Muscle of leg (tissue), 11 donors: ENCODE results near the gene PAX6. TPM values are rescaled to one million over a fixed set of nuclear protein-coding genes. Genes with fewer than 3 reads are reported as not detected.

Experiments used
- DNase-seq: peaks from one replicate; pipeline ENCODE4 v3.0.0; 2013
- H3K27ac ChIP-seq: one replicate; pipeline ENCODE4 v1.5.1; 2013; ENCODE audit warnings: mild to moderate bottlenecking, low read length, control low read depth
- H3K27me3 ChIP-seq: one replicate; pipeline ENCODE4 v1.6.1; 2013; ENCODE audit warnings: low read length; ENCODE audit not compliant: control insufficient read depth, insufficient read depth
- H3K36me3 ChIP-seq: one replicate; pipeline ENCODE4 v1.6.1; 2013; ENCODE audit warnings: low read length; ENCODE audit not compliant: control insufficient read depth, insufficient read depth
- H3K4me1 ChIP-seq: one replicate; pipeline ENCODE4 v1.6.1; 2013; ENCODE audit warnings: low read length; ENCODE audit not compliant: control insufficient read depth, insufficient read depth
- H3K4me3 ChIP-seq: one replicate; pipeline ENCODE4 v1.5.1; 2013; ENCODE audit warnings: low read length, control low read depth
- H3K9me3 ChIP-seq: replicated peaks from 2 replicates; pipeline ENCODE4 v1.6.1; 2013; ENCODE audit warnings: low read depth, low read length; ENCODE audit not compliant: control insufficient read depth
- WGBS: methylation state at CpG from one replicate; pipeline ENCODE4 v1.1.5; 2013; ENCODE audit warnings: missing lambda C conversion rate; ENCODE audit not compliant: insufficient coverage; 5-methylcytosine and 5-hydroxymethylcytosine counted together
- polyA plus RNA-seq, 8 donors: library from polyadenylated mRNA; unstranded; fragments of 120-200 nt; gene quantifications; one replicate each; pipeline versions ENCODE4 v1.2.1 to v1.2.3, GENCODE V29; 2013; ENCODE audit warnings: inconsistent platforms in 1 of 8, low replicate concordance in 1 of 8; ENCODE audit not compliant: insufficient read length in 8 of 8, insufficient read depth in 1 of 8
- total RNA-seq: library from RNA; stranded (reverse); fragments of 120-200 nt; gene quantifications from one replicate; pipeline ENCODE4 v1.2.4, GENCODE V29; 2013

PAX6 gene
- total and polyA plus RNA-seq, 9 donors, result 0.15 to 0.65 (median 0.32) TPM; not detected in 1

DNA sequence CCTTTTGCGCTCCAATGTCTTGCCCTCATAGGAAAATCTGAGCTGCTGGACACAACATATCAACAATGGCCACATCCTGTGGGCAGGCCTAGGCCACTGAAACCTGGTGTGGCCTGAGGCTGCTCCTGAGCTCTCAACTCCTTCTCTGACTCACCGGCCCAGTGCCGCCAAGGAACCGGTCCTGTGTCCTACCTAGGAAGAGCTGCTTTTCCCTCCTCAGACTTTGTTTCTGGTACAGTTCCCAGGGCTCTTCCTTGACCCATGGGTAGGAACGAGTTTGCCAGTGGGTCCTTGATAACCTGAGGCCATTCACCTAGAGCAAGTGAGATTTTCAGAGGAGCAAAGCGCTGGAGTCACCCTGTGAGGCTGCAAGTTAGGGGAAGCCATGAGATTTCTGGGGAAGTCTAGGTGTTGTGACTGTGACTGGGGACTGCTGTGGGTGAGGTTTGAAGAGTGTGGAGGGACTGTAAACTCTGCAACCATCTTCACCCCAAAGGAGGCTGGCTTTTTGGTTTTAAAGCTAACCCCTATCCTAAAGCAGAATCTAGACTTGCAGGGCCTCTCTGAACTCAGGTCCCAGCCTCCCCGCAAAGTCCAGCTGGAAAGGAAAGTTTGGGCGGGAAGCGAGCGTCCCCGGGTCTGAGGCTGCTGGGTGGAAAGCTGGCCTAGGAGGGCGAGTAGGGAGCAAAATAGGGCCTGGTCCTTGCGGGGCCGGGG, 12.0 kb upstream of the PAX6 start:
- no peak overlapping the region for H3K27ac ChIP-seq
- no peak for DNase-seq
- no peak overlapping the region for H3K4me3 ChIP-seq
- H3K4me1 ChIP-seq, result peaks cover 9% of the 10 kb centered on the region
- WGBS, result 15% methylated on average over 10 of the region's 14 CpGs
- peaks cover 96% of the 10 kb centered on the region for H3K27me3 ChIP-seq
- H3K36me3 ChIP-seq, result no peaks in the 10 kb centered on the region
- no peaks in the 10 kb centered on the region for H3K9me3 ChIP-seq

DNA sequence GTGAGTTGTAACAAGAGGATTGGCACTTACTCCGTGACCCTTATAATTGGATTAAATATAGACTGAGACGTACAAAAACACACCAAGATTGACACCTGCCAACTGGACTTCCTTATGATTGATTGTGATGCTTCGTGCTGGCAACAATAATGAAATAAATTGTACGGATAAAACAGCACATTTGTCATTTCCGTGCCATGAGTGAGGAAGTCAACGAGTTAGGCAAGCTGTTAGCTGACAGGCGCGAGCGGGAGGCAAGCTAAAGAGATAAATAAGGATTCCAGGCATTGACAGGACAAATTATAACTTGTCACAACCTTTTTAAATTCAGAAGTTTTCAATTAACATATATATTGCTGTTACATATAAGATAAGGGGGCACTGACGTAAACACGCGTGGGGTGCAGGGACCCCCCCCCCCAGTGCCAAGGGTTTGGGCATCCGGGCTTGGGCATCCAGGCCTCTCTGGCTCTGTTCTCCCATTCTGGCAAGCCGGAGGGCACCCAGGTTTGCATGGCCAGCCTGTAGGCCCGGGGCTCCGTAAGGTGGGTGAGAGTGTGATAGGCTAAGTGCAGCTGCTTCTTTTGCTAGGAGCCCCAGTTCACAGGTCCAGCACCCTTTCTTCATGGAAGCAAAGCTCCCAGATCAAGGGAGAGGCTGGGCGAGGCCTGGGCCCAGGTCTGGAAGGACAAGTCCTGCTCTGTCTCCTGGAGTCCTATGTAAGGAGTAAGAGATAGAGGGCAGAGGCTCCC, 11.2 kb upstream of the PAX6 start:
- 39% methylated on average over 9 of the region's 17 CpGs for whole genome bisulfite sequencing
- Histone ChIP-seq H3K4me1 (peaks cover 17% of the 10 kb centered on the region), H3K27ac (no peak overlapping the region), H3K36me3 (no peaks in the 10 kb centered on the region), H3K4me3 (no peak overlapping the region), H3K27me3 (peaks cover 97% of the 10 kb centered on the region), H3K9me3 (no peaks in the 10 kb centered on the region)
- DNase-seq, result no peak

DNA sequence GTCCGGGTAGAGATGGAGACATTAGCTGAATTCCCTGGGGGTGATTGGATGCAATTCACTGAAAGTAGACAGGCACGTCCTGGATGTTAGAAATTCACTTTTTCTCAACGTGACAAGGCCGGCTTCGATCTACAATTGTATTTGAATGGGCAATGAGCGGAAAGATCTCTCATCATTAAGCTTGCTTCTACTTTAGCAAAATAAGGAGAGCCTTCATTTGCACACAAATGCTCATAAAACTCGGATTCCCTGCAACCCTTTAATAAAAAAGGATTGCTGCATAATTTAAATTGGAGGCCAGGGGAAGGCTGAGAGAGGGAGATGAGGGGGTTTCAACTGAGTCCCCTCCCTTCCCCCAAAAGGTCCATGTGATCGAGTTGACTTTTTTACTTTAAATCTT, 10.6 kb upstream of the PAX6 start:
- no peak for DNase-seq
- Histone ChIP-seq H3K4me1 (peaks cover 19% of the 10 kb centered on the region), H3K27ac (no peak overlapping the region), H3K36me3 (no peaks in the 10 kb centered on the region), H3K27me3 (peaks cover 97% of the 10 kb centered on the region), H3K4me3 (no peak overlapping the region), H3K9me3 (no peaks in the 10 kb centered on the region)
- WGBS, result no CpG with 5 or more reads among the region's 8 CpGs

DNA sequence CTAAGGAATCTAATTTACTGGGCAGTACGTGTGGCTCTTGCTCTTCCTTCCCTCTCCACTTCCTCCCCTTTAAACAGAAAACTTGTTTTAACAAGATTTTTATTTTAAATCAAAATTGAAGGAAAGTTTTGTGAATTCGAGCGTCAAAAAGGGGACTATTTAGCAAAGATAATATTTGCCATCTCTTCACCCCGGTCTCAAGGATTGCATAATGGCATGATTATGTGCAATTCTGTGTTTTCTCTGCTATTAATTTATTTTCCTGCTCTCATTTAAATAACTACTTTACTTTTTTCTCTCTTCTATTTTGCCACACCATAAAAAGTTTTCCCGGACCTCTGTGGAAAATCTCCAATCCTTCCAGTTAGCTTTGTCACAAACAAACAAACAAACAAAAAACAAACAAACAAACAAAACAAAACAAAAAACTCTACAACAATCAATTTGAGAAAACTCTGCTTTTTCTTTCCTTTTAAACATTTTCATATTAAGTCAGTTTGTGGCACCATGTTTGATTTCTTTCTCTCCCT, 10.2 kb upstream of the PAX6 start:
- Histone ChIP-seq H3K27ac (no peak overlapping the region), H3K4me1 (peaks cover 21% of the 10 kb centered on the region), H3K36me3 (no peaks in the 10 kb centered on the region), H3K27me3 (peaks cover 97% of the 10 kb centered on the region), H3K9me3 (no peaks in the 10 kb centered on the region), H3K4me3 (no peak overlapping the region)
- DNase-seq, result no peak
- 0% methylated on average over 1 of the region's 5 CpGs for WGBS

DNA sequence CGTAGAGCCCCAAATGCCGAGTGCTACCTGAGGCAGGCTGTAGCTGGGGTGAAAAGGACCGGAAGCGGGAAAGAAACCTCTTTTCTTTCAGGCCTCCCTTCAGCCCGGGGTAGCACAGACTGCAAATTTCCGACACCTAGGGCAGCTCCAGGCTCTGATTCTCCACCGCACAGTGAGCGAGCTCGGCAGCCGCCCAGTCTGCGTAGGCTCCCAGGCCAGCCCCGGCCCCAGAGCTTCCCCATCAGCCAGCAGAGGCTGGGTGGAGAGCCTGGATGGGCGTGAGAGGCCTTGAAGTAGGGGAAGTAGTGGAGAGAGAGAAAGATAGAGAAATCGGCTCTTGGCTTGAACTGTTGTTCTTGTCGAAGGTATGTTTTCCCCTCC, 9.3 kb upstream of the PAX6 start:
- Histone ChIP-seq H3K4me1 (peaks cover 29% of the 10 kb centered on the region), H3K4me3 (no peak overlapping the region), H3K36me3 (no peaks in the 10 kb centered on the region), H3K27ac (no peak overlapping the region), H3K9me3 (no peaks in the 10 kb centered on the region), H3K27me3 (peaks cover 97% of the 10 kb centered on the region)
- DNase-seq, result no peak
- WGBS, result 5% methylated on average over 11 of the region's 15 CpGs

DNA sequence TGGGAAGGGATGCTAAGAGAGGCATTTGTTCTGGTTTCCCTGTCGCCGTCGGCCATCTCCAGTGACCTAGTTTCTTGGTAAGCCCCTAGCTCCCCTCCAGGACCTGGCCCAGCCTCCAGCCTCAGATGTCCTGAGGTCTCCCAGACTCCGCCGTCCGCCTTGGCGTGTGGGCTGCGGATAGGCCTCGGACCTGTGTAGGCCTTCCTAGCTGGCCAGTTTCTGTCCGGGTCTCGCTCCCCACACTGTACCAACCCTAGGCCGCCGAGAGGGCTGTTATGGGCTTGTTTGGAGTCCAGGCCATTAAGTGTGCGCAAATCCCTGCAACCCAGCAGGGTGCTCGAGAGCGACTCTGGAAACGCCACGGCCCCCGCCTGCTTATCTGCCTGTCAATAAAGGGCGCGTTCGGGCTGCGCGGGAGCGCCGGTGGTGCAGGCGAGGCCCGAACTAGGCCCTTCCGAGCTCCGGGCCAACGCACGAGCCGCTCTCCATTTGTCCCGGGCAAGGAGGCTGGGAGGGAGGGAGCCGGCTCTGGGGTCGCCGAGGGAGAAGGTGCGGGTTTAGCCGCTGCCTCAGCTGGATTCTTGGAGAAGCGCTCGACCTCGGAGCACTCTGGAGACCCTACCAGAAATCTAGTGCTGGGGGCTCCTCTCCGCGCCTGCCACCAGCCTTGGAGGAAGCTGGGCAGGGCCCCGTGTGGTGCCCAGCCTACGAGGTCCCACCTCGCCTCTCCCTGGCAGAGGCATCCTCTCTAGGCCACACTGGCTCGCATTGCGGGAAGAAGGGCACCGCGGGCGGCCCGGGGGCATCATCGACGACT, 8.7 kb upstream of the PAX6 start:
- Histone ChIP-seq H3K9me3 (no peaks in the 10 kb centered on the region), H3K4me3 (no peak overlapping the region), H3K27me3 (peaks cover 97% of the 10 kb centered on the region), H3K36me3 (no peaks in the 10 kb centered on the region), H3K27ac (no peak overlapping the region), H3K4me1 (peaks cover 33% of the 10 kb centered on the region)
- 12% methylated on average over 50 of the region's 55 CpGs for WGBS
- DNase-seq, result no peak

DNA sequence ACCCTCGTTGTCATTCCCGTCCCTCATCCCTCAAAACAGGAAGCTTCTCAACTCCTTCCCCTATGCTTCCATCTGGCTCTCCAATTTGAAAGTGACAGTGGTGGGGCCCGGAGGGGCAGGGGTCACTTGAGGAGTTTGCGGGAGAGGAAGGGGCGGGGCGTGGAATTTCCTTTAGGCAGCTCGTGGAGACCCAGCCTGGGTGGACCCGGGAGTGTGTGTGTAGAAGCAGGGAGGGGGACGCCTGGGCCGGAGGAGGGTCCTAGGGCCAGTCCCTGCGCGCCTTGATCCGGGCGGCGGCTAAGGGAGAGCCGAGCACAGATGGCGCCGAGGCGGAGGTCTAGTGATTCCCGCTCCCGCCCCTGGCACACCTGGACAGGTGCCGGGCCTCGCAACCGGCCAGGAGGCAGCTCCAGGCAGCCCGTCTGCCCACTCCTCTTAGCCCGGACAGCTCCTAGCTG, 7.8 kb upstream of the PAX6 start:
- Histone ChIP-seq H3K9me3 (no peaks in the 10 kb centered on the region), H3K27me3 (peaks cover 97% of the 10 kb centered on the region), H3K4me3 (no peak overlapping the region), H3K27ac (no peak overlapping the region), H3K4me1 (peaks cover 42% of the 10 kb centered on the region), H3K36me3 (no peaks in the 10 kb centered on the region)
- DNase-seq, result no peak
- WGBS, result 8% methylated on average over 19 of the region's 26 CpGs

DNA sequence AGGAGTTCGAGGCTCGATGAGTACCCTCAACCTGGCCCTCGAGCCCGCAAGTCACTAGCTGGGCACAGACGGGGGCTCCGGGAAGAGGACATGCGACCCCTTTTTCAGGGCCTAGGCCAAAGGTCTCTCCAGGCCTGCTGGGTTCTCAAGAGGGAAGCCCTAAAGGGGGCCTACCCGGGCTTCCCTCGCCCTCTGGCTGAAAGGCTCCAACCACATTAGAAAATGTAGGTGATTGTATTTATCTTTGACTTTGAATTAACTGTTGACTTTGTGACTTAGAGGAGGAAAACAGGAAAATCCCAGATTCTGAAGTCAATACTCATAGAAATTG, 7.3 kb upstream of the PAX6 start:
- WGBS, result 2% methylated on average over 7 of the region's 9 CpGs
- Histone ChIP-seq H3K27me3 (peaks cover 97% of the 10 kb centered on the region), H3K36me3 (no peaks in the 10 kb centered on the region), H3K9me3 (no peaks in the 10 kb centered on the region), H3K4me3 (no peak overlapping the region), H3K27ac (no peak overlapping the region), H3K4me1 (peaks cover 48% of the 10 kb centered on the region)
- no peak for DNase-seq

DNA sequence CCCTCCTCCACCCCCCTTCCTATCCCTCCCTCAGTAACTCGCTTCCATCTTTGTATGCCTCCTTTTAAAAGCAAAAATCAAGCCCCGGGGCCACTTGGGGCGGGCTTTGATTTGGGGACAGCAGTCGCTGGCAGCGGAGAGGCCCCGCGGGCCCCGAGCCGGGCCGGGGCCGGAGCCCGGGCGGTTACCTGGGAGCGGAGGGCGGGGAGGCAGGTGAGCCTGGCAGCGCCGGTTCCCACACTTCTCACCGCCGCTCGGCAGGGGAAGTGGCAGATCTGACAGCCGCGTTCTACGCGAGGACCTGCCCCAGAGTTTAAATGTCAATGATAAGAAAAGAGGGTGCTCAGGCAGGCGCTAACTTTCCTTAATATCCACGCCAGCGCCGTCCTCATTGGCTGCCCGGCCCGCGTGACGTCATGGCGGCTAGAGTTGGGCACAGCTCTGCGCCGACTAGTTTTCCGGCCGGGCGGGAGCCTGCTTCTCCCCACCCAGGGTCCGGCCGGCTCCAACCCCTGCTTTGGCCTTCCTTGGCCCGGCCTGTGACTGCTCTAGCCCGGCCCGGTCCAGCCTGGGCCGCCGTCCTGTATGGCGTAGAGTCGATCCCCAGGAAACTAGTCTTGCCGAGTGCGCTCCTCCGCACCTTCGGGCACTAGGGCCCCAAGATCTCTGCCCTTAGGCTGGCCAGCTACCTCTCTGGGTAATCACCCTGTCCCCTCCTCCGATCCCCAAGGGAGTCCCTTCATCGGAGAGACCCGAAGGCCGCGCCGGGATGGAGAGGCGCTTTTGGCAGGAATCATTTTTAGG, 6.7 kb upstream of the PAX6 start:
- Histone ChIP-seq H3K9me3 (no peaks in the 10 kb centered on the region), H3K27me3 (peaks cover 97% of the 10 kb centered on the region), H3K4me3 (no peak overlapping the region), H3K36me3 (no peaks in the 10 kb centered on the region), H3K27ac (no peak overlapping the region), H3K4me1 (peaks cover 53% of the 10 kb centered on the region)
- 2% methylated on average over 54 of the region's 58 CpGs for WGBS
- DNase-seq, result no peak
